HEK293 (cell line): Measurements from ENCODE around the gene KLHL6.

Source experiments
- CTCF ChIA-PET: fragments of 350-600 bp; formaldehyde crosslinking; extraction: SDS; loops from one replicate; lab custom pipeline; 2021; ENCODE audit warnings: antibody characterized with exemption; lab: Yijun Ruan, JAX
- POLR2A ChIA-PET: fragments of 300-600 bp; formaldehyde crosslinking; extraction: SDS; loops from one replicate; lab custom pipeline; 2020; ENCODE audit warnings: antibody characterized with exemption, inconsistent platforms; lab: Yijun Ruan, JAX
- H3K27ac ChIP-seq: fragments of 200-500 bp; sonication (Bioruptor generic); 2 replicates; pipeline ENCODE4 v1.5.1; 2014; ENCODE audit warnings: low read depth, low read length, control low read depth, inconsistent platforms; ENCODE audit errors: extremely low read depth
- H3K36me3 ChIP-seq, 2 experiments: fragments of 200-500 bp in 1 of 2; sonication (Bioruptor generic) in 1 of 2; 1 replicate in 1 of 2; 2 replicates in 1 of 2; pipeline ENCODE4 v1.5.1; 2014 to 2017; ENCODE audit warnings: inconsistent platforms in 2 of 2, low read length in 2 of 2; ENCODE audit not compliant: control insufficient read depth in 2 of 2, insufficient read depth in 1 of 2
- H3K4me1 ChIP-seq: fragments of 200-500 bp; sonication (Bioruptor generic); 2 replicates; pipeline ENCODE4 v1.5.1; 2014; ENCODE audit warnings: mild to moderate bottlenecking, low read length, inconsistent platforms; ENCODE audit not compliant: control insufficient read depth, insufficient read depth
- H3K4me3 ChIP-seq: 2 replicates; pipeline ENCODE4 v1.5.1; 2011; ENCODE audit warnings: low read depth, mild to moderate bottlenecking, control low read depth, low read length, moderate library complexity
- H3K9me3 ChIP-seq: fragments of 200-500 bp; sonication (Bioruptor generic); 2 replicates; pipeline ENCODE4 v1.5.1; 2014; ENCODE audit warnings: low read depth, low read length, inconsistent platforms; ENCODE audit not compliant: control insufficient read depth, insufficient read depth
- GLI2 ChIP-seq: fragments of 450-650 bp; formaldehyde crosslinking; IDR thresholded peaks from 2 replicates; pipeline ENCODE4; 2017; ENCODE audit warnings: missing biosample characterization, missing genetic modification characterization, low read depth, borderline replicate concordance
- KLF7 ChIP-seq: fragments of 450-650 bp; formaldehyde crosslinking; IDR thresholded peaks from 2 replicates; pipeline ENCODE4 v1.5.1; 2016; ENCODE audit warnings: missing biosample characterization, missing genetic modification characterization, borderline replicate concordance
- RBAK ChIP-seq: fragments of 450-650 bp; formaldehyde crosslinking; IDR thresholded peaks from 2 replicates; pipeline ENCODE4 v1.5.1; 2016; ENCODE audit warnings: missing biosample characterization, missing genetic modification characterization
- REPIN1 ChIP-seq: fragments of 450-650 bp; formaldehyde crosslinking; IDR thresholded peaks from 2 replicates; pipeline ENCODE4 v1.5.1; 2017; ENCODE audit warnings: missing biosample characterization, missing genetic modification characterization, low read depth
- SP7 ChIP-seq: fragments of 450-650 bp; formaldehyde crosslinking; IDR thresholded peaks from 2 replicates; pipeline ENCODE4 v1.5.1; 2016; ENCODE audit warnings: missing biosample characterization, missing genetic modification characterization
- ZBTB20 ChIP-seq: fragments of 450-650 bp; formaldehyde crosslinking; IDR thresholded peaks from 2 replicates; pipeline ENCODE4 v1.5.1; 2016; ENCODE audit warnings: missing biosample characterization, missing genetic modification characterization
- ZFHX2 ChIP-seq: fragments of 450-650 bp; formaldehyde crosslinking; conservative IDR thresholded peaks from 2 replicates; pipeline ENCODE4 v1.5.1; 2016; ENCODE audit warnings: missing biosample characterization, missing genetic modification characterization
- ZFP3 ChIP-seq: fragments of 450-650 bp; formaldehyde crosslinking; IDR thresholded peaks from 2 replicates; pipeline ENCODE4 v1.5.1; 2016; ENCODE audit warnings: low read depth, missing biosample characterization, missing genetic modification characterization
- ZFP69B ChIP-seq: fragments of 450-650 bp; formaldehyde crosslinking; IDR thresholded peaks from 2 replicates; pipeline ENCODE4 v1.5.1; 2016; ENCODE audit warnings: missing biosample characterization, missing genetic modification characterization
- ZNF114 ChIP-seq: fragments of 450-650 bp; formaldehyde crosslinking; IDR thresholded peaks from 2 replicates; pipeline ENCODE4 v1.5.0; 2017; ENCODE audit warnings: missing biosample characterization, missing genetic modification characterization
- ZNF133 ChIP-seq: fragments of 450-650 bp; formaldehyde crosslinking; IDR thresholded peaks from 2 replicates; pipeline ENCODE4 v1.5.1; 2016; ENCODE audit warnings: missing biosample characterization, missing genetic modification characterization
- ZNF138 ChIP-seq: fragments of 450-650 bp; formaldehyde crosslinking; IDR thresholded peaks from 2 replicates; pipeline ENCODE4 v1.5.1; 2016; ENCODE audit warnings: missing biosample characterization, missing genetic modification characterization, borderline replicate concordance
- ZNF148 ChIP-seq: fragments of 450-650 bp; formaldehyde crosslinking; IDR thresholded peaks from 2 replicates; pipeline ENCODE4 v1.5.0; 2017; ENCODE audit warnings: missing biosample characterization, missing genetic modification characterization, borderline replicate concordance
- ZNF23 ChIP-seq: fragments of 450-650 bp; formaldehyde crosslinking; IDR thresholded peaks from 2 replicates; pipeline ENCODE4 v1.5.1; 2016; ENCODE audit warnings: missing biosample characterization, missing genetic modification characterization, borderline replicate concordance
- ZNF239 ChIP-seq: fragments of 450-650 bp; formaldehyde crosslinking; IDR thresholded peaks from 2 replicates; pipeline ENCODE4 v1.5.1; 2016; ENCODE audit warnings: missing biosample characterization, missing genetic modification characterization
- ZNF335 ChIP-seq: fragments of 450-650 bp; formaldehyde crosslinking; conservative IDR thresholded peaks from 2 replicates; pipeline ENCODE4 v1.5.1; 2016; ENCODE audit warnings: missing biosample characterization, missing genetic modification characterization
- ZNF398 ChIP-seq: fragments of 450-650 bp; formaldehyde crosslinking; IDR thresholded peaks from 2 replicates; pipeline ENCODE4 v1.5.1; 2017; ENCODE audit warnings: missing biosample characterization, missing genetic modification characterization
- ZNF423 ChIP-seq: fragments of 450-650 bp; formaldehyde crosslinking; IDR thresholded peaks from 2 replicates; pipeline ENCODE4 v1.5.1; 2016; ENCODE audit warnings: missing biosample characterization, missing genetic modification characterization
- ZNF473 ChIP-seq: fragments of 450-650 bp; formaldehyde crosslinking; IDR thresholded peaks from 2 replicates; pipeline ENCODE4 v1.5.1; 2017; ENCODE audit warnings: missing biosample characterization, missing genetic modification characterization
- ZNF501 ChIP-seq: fragments of 450-650 bp; formaldehyde crosslinking; IDR thresholded peaks from 2 replicates; pipeline ENCODE4 v1.5.1; 2016; ENCODE audit warnings: missing biosample characterization, missing genetic modification characterization
- ZNF600 ChIP-seq: fragments of 450-650 bp; formaldehyde crosslinking; IDR thresholded peaks from 2 replicates; pipeline ENCODE4 v1.5.1; 2016; ENCODE audit warnings: missing biosample characterization, missing genetic modification characterization
- ZNF707 ChIP-seq: fragments of 450-650 bp; formaldehyde crosslinking; IDR thresholded peaks from 2 replicates; pipeline ENCODE4 v1.5.1; 2016; ENCODE audit warnings: missing biosample characterization, missing genetic modification characterization

KLHL6 gene

GRCh38 chr3:183537295-183537730, 18.2 kb downstream of the KLHL6 start (continued):
- TF ChIP-seq ZNF600 (tag by site-specific recombination) = no peak
- TF ChIP-seq ZNF23 = no peak
- TF ChIP-seq, all 188 proteins: peak for 0

GRCh38 chr3:183536238-183536880, 19.1 kb downstream of the KLHL6 start:
- CTCF ChIA-PET = interaction anchor here (0.7 kb wide), 1 partner anchor 12 kb away, joined by 3 read pairs; no protein-coding TSS in a partner anchor
- H3K36me3 ChIP-seq = no peaks in the 10 kb centered on the region
- no peaks in the 10 kb centered on the region for H3K9me3 ChIP-seq
- POLR2A ChIA-PET = no interaction called here
- H3K27ac ChIP-seq = no peak overlapping the region
- TF ChIP-seq ZNF138 (tag by site-specific recombination) = no peak
- no peak for TF ChIP-seq ZNF473 (tag by site-specific recombination)
- TF ChIP-seq ZFP69B (tag by site-specific recombination) = no peak
- TF ChIP-seq ZBTB20 (tag by site-specific recombination) = no peak
- TF ChIP-seq SP7 (tag by site-specific recombination) = no peak
- TF ChIP-seq ZNF133 (tag by site-specific recombination) = no peak
- no peak for TF ChIP-seq ZNF501 (tag by site-specific recombination)
- no peak for TF ChIP-seq RBAK
- TF ChIP-seq, all 188 proteins: peak for 0
- no peak overlapping the region for H3K4me3 ChIP-seq
- H3K4me1 ChIP-seq = no peaks in the 10 kb centered on the region

- no peak for TF ChIP-seq ZNF335 (tag by site-specific recombination)
- no peak for TF ChIP-seq REPIN1 (tag by site-specific recombination)
- no peak for TF ChIP-seq ZNF398 (tag by site-specific recombination)
- no peak for TF ChIP-seq ZFP3 (tag by site-specific recombination)
- no peak for TF ChIP-seq ZNF148
- TF ChIP-seq ZNF423 (tag by site-specific recombination) = no peak
- no peak for TF ChIP-seq ZFHX2
- TF ChIP-seq ZNF239 (tag by site-specific recombination) = no peak
- no peak for TF ChIP-seq KLF7 (tag by site-specific recombination)
- TF ChIP-seq ZNF707 (tag by site-specific recombination) = no peak
- no peak for TF ChIP-seq GLI2 (tag by site-specific recombination)
- no peak for TF ChIP-seq ZNF114 (tag by site-specific recombination)
- CTCF ChIA-PET = no interaction called here
- Histone ChIP-seq H3K4me3 (no peak overlapping the region), H3K27ac (no peak overlapping the region), H3K4me1 (no peaks in the 10 kb centered on the region), H3K36me3 (no peaks in the 10 kb centered on the region), H3K9me3 (no peaks in the 10 kb centered on the region)
- POLR2A ChIA-PET = interaction anchor here (0.5 kb wide), 1 partner anchor 732 kb away, joined by 3 read pairs; no protein-coding TSS in a partner anchor
Observed at GRCh38 chr3:183534249-183534648, 21.3 kb downstream of the KLHL6 start.
